K562 (cell line): ENCODE measurements around the gene IL12RB2. TPM values are rescaled to one million over a fixed set of nuclear protein-coding genes. Genes with fewer than 3 reads are reported as not detected.

ENCODE experiments used
- ATAC-seq: fragments of 200-7000 bp; cut with Tn5 transposase; 3 replicates; pipeline ENCODE4 v1.9.1; 2020; ENCODE audit warnings: moderate library complexity
- BruUV-seq: library from RNA; stranded (reverse); fragments of 400-500 nt; replicated peaks from 2 replicates; lab custom pipeline; 2021; lab: Mats Ljungman, UMichigan
- CTCF ChIA-PET: fragments of 300-600 bp; formaldehyde crosslinking; extraction: SDS; loops from one replicate; lab custom pipeline; 2021; ENCODE audit warnings: low intra/inter-chr PET ratio; lab: Yijun Ruan, JAX
- POLR2A ChIA-PET: fragments of 300-600, 350-650 bp; sonication (Branson Sonifier 250); formaldehyde crosslinking; extraction: SDS; loops from one replicate; lab custom pipeline; 2021; ENCODE audit warnings: antibody characterized with exemption, inconsistent platforms; lab: Yijun Ruan, JAX
- DNase-seq, 4 experiments: peaks; one replicate each; pipeline versions ENCODE4 v3.0.0 to v3.0.0-alpha.2; 2011 to 2018; ENCODE audit warnings: low spot score in 3 of 4, mixed read lengths in 3 of 4; ENCODE audit errors: extremely low read depth in 1 of 4
- FAIRE-seq: peaks from 2 replicates; lab custom pipeline; 2011; peaks lifted over from hg19 to GRCh38; lab: Jason Lieb, UNC
- H2AFZ ChIP-seq: 2 replicates; pipeline ENCODE4 v1.6.0; 2011; ENCODE audit warnings: low read depth, low read length, control low read depth, inconsistent platforms
- H3K27ac ChIP-seq: fragments of 200-600 bp; 3 replicates; pipeline ENCODE4 v1.8.0; 2011; ENCODE audit warnings: low read depth, mild to moderate bottlenecking, control low read depth, inconsistent platforms, low read length, moderate library complexity, mixed read lengths; ENCODE audit errors: extremely low read depth
- H3K27me3 ChIP-seq, 2 experiments: fragments of 300-600 bp in 1 of 2; 2 replicates in 1 of 2; 3 replicates in 1 of 2; pipeline versions ENCODE4 v1.6.0 to v1.8.0; 2011; ENCODE audit warnings: inconsistent platforms in 2 of 2, low read length in 2 of 2, mild to moderate bottlenecking in 1 of 2, mixed read lengths in 1 of 2, moderate library complexity in 1 of 2; ENCODE audit not compliant: control insufficient read depth in 2 of 2, insufficient read depth in 2 of 2
- H3K36me3 ChIP-seq: fragments of 300-600 bp; 3 replicates; pipeline ENCODE4 v1.8.0; 2011; ENCODE audit warnings: mild to moderate bottlenecking, low read length, inconsistent platforms; ENCODE audit not compliant: control insufficient read depth, insufficient read depth
- H3K4me1 ChIP-seq, 2 experiments: fragments of 200-600 bp in 1 of 2; replicated peaks in 1 of 2; 2 replicates in 1 of 2; 3 replicates in 1 of 2; pipeline versions ENCODE4 v1.5.1 to v1.8.0; 2011; ENCODE audit warnings: inconsistent platforms in 2 of 2, low read length in 2 of 2, mild to moderate bottlenecking in 1 of 2, mixed read lengths in 1 of 2, moderate library complexity in 1 of 2; ENCODE audit not compliant: control insufficient read depth in 2 of 2, insufficient read depth in 2 of 2
- H3K4me2 ChIP-seq: 2 replicates; pipeline ENCODE4 v1.6.1; 2011; ENCODE audit warnings: low read length, control low read depth, inconsistent platforms, mixed read lengths; ENCODE audit not compliant: insufficient read depth
- H3K4me3 ChIP-seq: fragments of 200-600 bp; sonication (generic), shearing (Covaris generic); 2 replicates; pipeline ENCODE4 v1.5.1; 2016; ENCODE audit warnings: control low read depth, inconsistent platforms
- H3K79me2 ChIP-seq: fragments of 200-600 bp; 3 replicates; pipeline ENCODE4 v1.8.0; 2011; ENCODE audit warnings: low read length, inconsistent platforms; ENCODE audit not compliant: control insufficient read depth, insufficient read depth
- H3K9ac ChIP-seq, 2 experiments: 2 replicates each; pipeline versions ENCODE4 v1.6.0 to v1.6.1; 2011; ENCODE audit warnings: low read depth in 2 of 2, low read length in 2 of 2, control low read depth in 1 of 2, inconsistent platforms in 1 of 2, mild to moderate bottlenecking in 1 of 2, mixed read lengths in 1 of 2; ENCODE audit not compliant: insufficient read depth in 1 of 2
- H3K9me1 ChIP-seq: one replicate; pipeline ENCODE4 v1.6.0; 2011; ENCODE audit warnings: inconsistent platforms, mild to moderate bottlenecking, low read length, moderate library complexity; ENCODE audit not compliant: control insufficient read depth, insufficient read depth
- H3K9me3 ChIP-seq: replicated peaks from 2 replicates; pipeline ENCODE4 v1.5.1; 2011; ENCODE audit warnings: low read depth, low read length, inconsistent platforms; ENCODE audit not compliant: control insufficient read depth, insufficient read depth
- H4K20me1 ChIP-seq: replicated peaks from 2 replicates; pipeline ENCODE4 v1.6.1; 2011; ENCODE audit warnings: low read length, inconsistent platforms, mixed read lengths; ENCODE audit not compliant: control insufficient read depth, insufficient read depth
- ATF1 ChIP-seq, 2 experiments: fragments of 450-650 bp in 1 of 2; IDR thresholded peaks; 2 replicates each; pipeline ENCODE4 v1.6.1; 2016; ENCODE audit warnings: missing compliant biosample characterization in 1 of 2, missing genetic modification characterization in 1 of 2
- CREB1 ChIP-seq, 2 experiments: sonication (generic) in 1 of 2; formaldehyde crosslinking in 1 of 2; IDR thresholded peaks; 2 replicates each; pipeline versions ENCODE4 v1.6.1 to v1.8.0; 2012 to 2022; ENCODE audit warnings: inconsistent platforms in 1 of 2, mild to moderate bottlenecking in 1 of 2, missing genetic modification reagents in 1 of 2, moderate library complexity in 1 of 2
- ESRRB ChIP-seq: fragments of 250-450 bp; sonication (Bioruptor Pico); IDR thresholded peaks from 2 replicates; pipeline ENCODE4 v1.5.0; 2020; ENCODE audit warnings: mild to moderate bottlenecking, moderate library complexity, borderline replicate concordance
- FOXA3 ChIP-seq, 2 experiments: fragments of 450-650 bp in 1 of 2; sonication (generic) in 1 of 2; formaldehyde crosslinking; IDR thresholded peaks in 1 of 2; conservative IDR thresholded peaks in 1 of 2; 2 replicates each; pipeline versions ENCODE4 v1.4.0 to v1.8.0; 2020 to 2022; ENCODE audit warnings: mild to moderate bottlenecking in 2 of 2, missing genetic modification reagents in 1 of 2
- KAT7 ChIP-seq: sonication (generic); formaldehyde crosslinking; IDR thresholded peaks from 2 replicates; pipeline ENCODE4 v1.8.0; 2022; ENCODE audit warnings: missing genetic modification reagents, mild to moderate bottlenecking, borderline replicate concordance
- PHB ChIP-seq: fragments of 250-450 bp; sonication (Bioruptor Pico); IDR thresholded peaks from 2 replicates; pipeline ENCODE4 v1.5.0; 2021
- RBFOX2 ChIP-seq: fragments of 200-400 bp; formaldehyde crosslinking; IDR thresholded peaks from 2 replicates; pipeline ENCODE4 v1.6.1; 2017; ENCODE audit warnings: low read depth, mild to moderate bottlenecking, low read length, moderate library complexity
- RCOR1 ChIP-seq, 2 experiments: IDR thresholded peaks; 2 replicates each; pipeline ENCODE4 v1.6.1; 2012; ENCODE audit warnings: low read depth in 2 of 2, low read length in 2 of 2, borderline replicate concordance in 1 of 2, improper control_type of control experiment in 1 of 2
- TBP ChIP-seq: optimal IDR thresholded peaks from 2 replicates; pipeline ENCODE3; 2011; ENCODE audit warnings: low read depth, low read length, improper control_type of control experiment
- ZNF668 ChIP-seq: fragments of 250-450 bp; sonication (Bioruptor Pico); IDR thresholded peaks from 2 replicates; pipeline ENCODE4 v1.8.0; 2022; ENCODE audit warnings: mild to moderate bottlenecking, inconsistent platforms
- ZSCAN29 ChIP-seq: fragments of 450-650 bp; IDR thresholded peaks from 2 replicates; pipeline ENCODE4 v1.6.1; 2017
- WGBS: fragments of 100-300 bp; shearing (Covaris generic); methylation state at CpG from one replicate; pipeline ENCODE4 v1.1.6; 2016; ENCODE audit warnings: low coverage, mixed read lengths; ENCODE audit not compliant: insufficient coverage; ENCODE audit errors: missing lambda C conversion rate; 5-methylcytosine and 5-hydroxymethylcytosine counted together
- in situ Hi-C: fragments of 300-500 bp; cut with MboI; formaldehyde crosslinking; loops from 4 replicates; pipeline ENCODE4 v1.15.0; 2018; ENCODE audit warnings: inconsistent platforms, mixed read lengths
- intact Hi-C: fragments of 100-400 bp; cut with micrococcal nuclease; formaldehyde crosslinking; loops from 2 replicates; pipeline ENCODE4 v1.14.2; 2022
- polyA plus RNA-seq, 8 experiments: library from polyadenylated mRNA; depleted of rRNA in 4 of 8; stranded (reverse) in 5 of 8; unstranded in 3 of 8; fragments of >200 nt; fragmentation: Nextera tagmentation in 2 of 8; fragmentation: Illumina TruSeq in 1 of 8; extraction: Ambion mirVana in 2 of 8; extraction: Trizol in 1 of 8; gene quantifications; 2 replicates each; pipeline versions ENCODE4 v1.2.1 to v1.2.3, GENCODE V29; 2011 to 2014; ENCODE audit warnings: inconsistent platforms in 1 of 8, missing spikeins in 1 of 8
- total RNA-seq, 7 experiments: library from RNA; depleted of rRNA in 6 of 7; stranded (reverse); fragments of >200 nt in 6 of 7; fragmentation: Illumina TruSeq in 2 of 7; extraction: Trizol in 2 of 7; gene quantifications; 2 replicates each; pipeline versions ENCODE4 v1.2.1 to v1.2.3, GENCODE V29; 2011 to 2021; ENCODE audit warnings: low replicate concordance in 1 of 7
- TF ChIP-seq, protein P1 (sequence below): sonication (generic); formaldehyde crosslinking; IDR thresholded peaks from 2 replicates; pipeline ENCODE4 v1.9.0; 2022; ENCODE audit warnings: mild to moderate bottlenecking, missing genetic modification reagents
- TF ChIP-seq, protein P2 (sequence below), 3 experiments: fragments of 200-800 bp in 1 of 3; sonication (Bioruptor generic) in 1 of 3; sonication (generic) in 1 of 3; formaldehyde crosslinking in 1 of 3; IDR thresholded peaks; 2 replicates each; pipeline versions ENCODE4 v1.6.1 to v1.8.0; 2016 to 2022; ENCODE audit warnings: mild to moderate bottlenecking in 2 of 3, missing compliant biosample characterization in 2 of 3, missing genetic modification characterization in 2 of 3, missing genetic modification reagents in 1 of 3
- TF ChIP-seq, protein P3 (sequence below): fragments of 450-650 bp; IDR thresholded peaks from 2 replicates; pipeline ENCODE4 v1.6.1; 2016; ENCODE audit warnings: antibody characterized with exemption
- TF ChIP-seq, protein P4 (sequence below): sonication (generic); formaldehyde crosslinking; IDR thresholded peaks from 2 replicates; pipeline ENCODE4 v1.8.1; 2022; ENCODE audit warnings: missing genetic modification reagents
- TF ChIP-seq, protein P5 (sequence below): fragments of 250-450 bp; sonication (Bioruptor Pico); IDR thresholded peaks from 2 replicates; pipeline ENCODE4 v1.5.0; 2021

IL12RB2 gene
- total and polyA plus RNA-seq, 9 of the 15 experiments (the other 6 are each of a cell fraction or from before 2014, with no cell fraction given) = 0.39 to 3.3 (median 1.9) TPM

DNA sequence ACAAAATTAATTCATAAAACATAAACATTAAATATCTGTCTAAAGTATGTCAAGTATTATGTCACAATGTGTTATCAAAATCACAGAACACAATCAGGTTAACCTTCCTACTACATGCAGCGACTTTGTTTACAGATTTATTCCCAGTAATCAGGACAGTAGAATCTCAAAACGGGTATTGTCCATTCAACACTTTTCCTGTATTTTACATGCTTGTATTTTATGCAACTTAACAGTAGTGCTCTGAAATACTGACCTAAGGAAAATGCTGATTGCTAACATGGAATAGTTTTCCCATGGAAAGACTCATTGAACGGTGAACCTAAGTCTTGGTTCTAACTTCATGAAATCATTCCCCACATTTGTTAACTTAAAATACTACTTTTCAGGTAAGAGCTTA, 120.3 kb downstream of the IL12RB2 start:
- Histone ChIP-seq H3K27me3 (no peaks in the 10 kb centered on the region), H3K4me2 (peak overlapping the region; percentile 95), H3K27ac (peak overlapping the region; percentile 98; the same call in 1 of the 3 replicates), H3K36me3 (peaks cover 67% of the 10 kb centered on the region), H4K20me1 (peaks cover 43% of the 10 kb centered on the region), H3K4me1 (peaks cover 6 to 11% of the 10 kb centered on the region in 2 experiments; a peak in 4 of 5 replicates), H3K9me3 (no peaks in the 10 kb centered on the region; the same call in 1 of the 2 replicates), H3K9me1 (no peaks in the 10 kb centered on the region), H2AFZ (no peak overlapping the region), H3K9ac (peak overlapping the region; percentile 7 to 97; a peak in 3 of 4 replicates), H3K4me3 (peak overlapping the region; percentile 96), H3K79me2 (peaks cover 95% of the 10 kb centered on the region)
- no peak for FAIRE-seq
- in situ Hi-C loops (no loop called here), intact Hi-C loops (loop anchor here (2.0 to 5.0 kb wide), 2 partner anchors 74 to 81 kb away; no protein-coding TSS in a partner anchor)
- BruUV-seq = no TSS peak
- WGBS = 0% methylated on average over 3 of the region's 3 CpGs
- ChIA-PET CTCF (no interaction called here), POLR2A (interaction anchor here (0.6 to 3.8 kb wide), 8 partner anchors 8 to 77 kb away, joined by 3 to 35 read pairs (median 3); no protein-coding TSS in a partner anchor)
- ATAC-seq = no peak
- no peak for DNase-seq
- TF ChIP-seq, protein P1, sequence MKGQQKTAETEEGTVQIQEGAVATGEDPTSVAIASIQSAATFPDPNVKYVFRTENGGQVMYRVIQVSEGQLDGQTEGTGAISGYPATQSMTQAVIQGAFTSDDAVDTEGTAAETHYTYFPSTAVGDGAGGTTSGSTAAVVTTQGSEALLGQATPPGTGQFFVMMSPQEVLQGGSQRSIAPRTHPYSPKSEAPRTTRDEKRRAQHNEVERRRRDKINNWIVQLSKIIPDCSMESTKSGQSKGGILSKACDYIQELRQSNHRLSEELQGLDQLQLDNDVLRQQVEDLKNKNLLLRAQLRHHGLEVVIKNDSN (CRISPR knock-in tag) = no peak
- TF ChIP-seq, protein P2, sequence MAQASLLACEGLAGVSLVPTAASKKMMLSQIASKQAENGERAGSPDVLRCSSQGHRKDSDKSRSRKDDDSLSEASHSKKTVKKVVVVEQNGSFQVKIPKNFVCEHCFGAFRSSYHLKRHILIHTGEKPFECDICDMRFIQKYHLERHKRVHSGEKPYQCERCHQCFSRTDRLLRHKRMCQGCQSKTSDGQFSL (CRISPR knock-in tag; IDR thresholded peaks at IDR 0.05) = no peak
- TF ChIP-seq, protein P2 (tag; IDR thresholded peaks at IDR 0.05) = no peak
- TF ChIP-seq PHB (no peak), ESRRB (CRISPR knock-in tag) (no peak), RBFOX2 (peak; percentile 57), ZSCAN29 (no peak), ZNF668 (CRISPR knock-in tag) (no peak), TBP (no peak), FOXA3 (CRISPR knock-in tag; conservative IDR thresholded peaks at IDR 0.05 in 1 of 2, IDR thresholded peaks at IDR 0.05 in 1 of 2) (no peak), ATF1 (CRISPR knock-in tag; IDR thresholded peaks at IDR 0.05) (no peak), ATF1 (tag; IDR thresholded peaks at IDR 0.05) (no peak), RCOR1 (IDR thresholded peaks at IDR 0.05; ENCODE audit: borderline replicate concordance in 1 of 2, low read depth in 2 of 2, low read length in 2 of 2) (peak in 1 of 2 experiments; percentile 75; a peak in 1 of 4 replicates), KAT7 (0 out of 2 replicates have a peak, but pooled peaks have one; percentile 16), CREB1 (IDR thresholded peaks at IDR 0.05) (no peak), CREB1 (CRISPR knock-in tag; IDR thresholded peaks at IDR 0.05) (no peak)
- TF ChIP-seq, protein P3, sequence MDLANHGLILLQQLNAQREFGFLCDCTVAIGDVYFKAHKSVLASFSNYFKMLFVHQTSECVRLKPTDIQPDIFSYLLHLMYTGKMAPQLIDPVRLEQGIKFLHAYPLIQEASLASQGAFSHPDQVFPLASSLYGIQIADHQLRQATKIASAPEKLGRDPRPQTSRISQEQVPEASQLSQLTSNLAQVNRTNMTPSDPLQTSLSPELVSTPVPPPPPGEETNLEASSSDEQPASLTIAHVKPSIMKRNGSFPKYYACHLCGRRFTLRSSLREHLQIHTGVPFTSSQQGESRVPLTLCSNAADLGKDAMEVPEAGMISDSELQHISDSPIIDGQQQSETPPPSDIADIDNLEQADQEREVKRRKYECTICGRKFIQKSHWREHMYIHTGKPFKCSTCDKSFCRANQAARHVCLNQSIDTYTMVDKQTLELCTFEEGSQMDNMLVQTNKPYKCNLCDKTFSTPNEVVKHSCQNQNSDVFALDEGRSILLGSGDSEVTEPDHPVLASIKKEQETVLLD = no peak
- TF ChIP-seq, protein P4, sequence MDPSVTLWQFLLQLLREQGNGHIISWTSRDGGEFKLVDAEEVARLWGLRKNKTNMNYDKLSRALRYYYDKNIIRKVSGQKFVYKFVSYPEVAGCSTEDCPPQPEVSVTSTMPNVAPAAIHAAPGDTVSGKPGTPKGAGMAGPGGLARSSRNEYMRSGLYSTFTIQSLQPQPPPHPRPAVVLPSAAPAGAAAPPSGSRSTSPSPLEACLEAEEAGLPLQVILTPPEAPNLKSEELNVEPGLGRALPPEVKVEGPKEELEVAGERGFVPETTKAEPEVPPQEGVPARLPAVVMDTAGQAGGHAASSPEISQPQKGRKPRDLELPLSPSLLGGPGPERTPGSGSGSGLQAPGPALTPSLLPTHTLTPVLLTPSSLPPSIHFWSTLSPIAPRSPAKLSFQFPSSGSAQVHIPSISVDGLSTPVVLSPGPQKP (CRISPR knock-in tag) = no peak
- TF ChIP-seq, protein P5, sequence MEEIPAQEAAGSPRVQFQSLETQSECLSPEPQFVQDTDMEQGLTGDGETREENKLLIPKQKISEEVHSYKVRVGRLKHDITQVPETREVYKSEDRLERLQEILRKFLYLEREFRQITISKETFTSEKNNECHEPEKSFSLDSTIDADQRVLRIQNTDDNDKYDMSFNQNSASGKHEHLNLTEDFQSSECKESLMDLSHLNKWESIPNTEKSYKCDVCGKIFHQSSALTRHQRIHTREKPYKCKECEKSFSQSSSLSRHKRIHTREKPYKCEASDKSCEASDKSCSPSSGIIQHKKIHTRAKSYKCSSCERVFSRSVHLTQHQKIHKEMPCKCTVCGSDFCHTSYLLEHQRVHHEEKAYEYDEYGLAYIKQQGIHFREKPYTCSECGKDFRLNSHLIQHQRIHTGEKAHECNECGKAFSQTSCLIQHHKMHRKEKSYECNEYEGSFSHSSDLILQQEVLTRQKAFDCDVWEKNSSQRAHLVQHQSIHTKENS (CRISPR knock-in tag) = no peak
